Gastrocnemius medialis (tissue), 4 donors: ENCODE data around the gene ZNF682.

ENCODE experiments used
- CTCF ChIP-seq, 5 experiments: fragments of 450-650 bp in 3 of 5; fragments of 200-600 bp in 2 of 5; sonication (generic) in 2 of 5; IDR thresholded peaks in 4 of 5; conservative IDR thresholded peaks in 1 of 5; 1 replicate in 4 of 5; 2 replicates in 1 of 5; pipeline ENCODE4 v1.5.1; 2016 to 2019; ENCODE audit warnings: antibody characterized with exemption in 5 of 5, mild to moderate bottlenecking in 3 of 5, moderate library complexity in 3 of 5
- POLR2A ChIP-seq, 2 donors: fragments of 450-650 bp; IDR thresholded peaks; one replicate each; pipeline ENCODE4 v1.6.1; 2017; ENCODE audit warnings: antibody characterized with exemption in 2 of 2, mild to moderate bottlenecking in 2 of 2, moderate library complexity in 2 of 2

DNA sequence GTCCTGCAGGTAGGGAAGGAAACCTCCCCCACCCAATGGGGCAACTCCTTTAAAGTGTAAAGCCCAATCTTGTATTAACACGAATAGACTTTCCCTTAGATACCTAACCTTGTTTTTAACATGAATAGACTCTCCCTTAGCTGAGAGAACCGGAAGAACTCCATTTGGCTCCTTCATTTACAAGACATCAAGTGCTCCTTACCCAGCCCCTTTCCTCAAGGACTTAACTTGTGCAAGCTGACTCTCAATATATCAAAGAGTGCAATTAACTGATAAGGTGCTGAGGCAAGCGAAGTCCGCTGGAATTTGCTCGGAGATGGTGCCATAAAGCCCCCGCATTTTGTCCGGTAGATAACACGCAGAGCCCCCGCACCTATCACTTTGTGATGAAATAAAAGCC is 28.6 kb upstream of the ZNF682 start:
- TF ChIP-seq POLR2A (IDR thresholded peaks at IDR 0.05), result no peak
- TF ChIP-seq CTCF (IDR thresholded peaks at IDR 0.05 in 4 of 5, conservative IDR thresholded peaks at IDR 0.05 in 1 of 5), result no peak
